ENCODE data around the gene SEMA3A.

- TF ChIP-seq CTCF (IDR thresholded peaks at IDR 0.05; ENCODE audit: poor library complexity, severe bottlenecking) (no peak), SMC3 (conservative IDR thresholded peaks at IDR 0.05; ENCODE audit: poor library complexity) (no peak), TAF1 (IDR thresholded peaks at IDR 0.05; ENCODE audit: low read depth) (no peak), EP300 (conservative IDR thresholded peaks at IDR 0.05; ENCODE audit: poor library complexity, severe bottlenecking) (no peak), EZH2 (IDR thresholded peaks at IDR 0.05; ENCODE audit: borderline replicate concordance, insufficient read depth, low read length, poor library complexity, severe bottlenecking) (no peak), POLR2AphosphoS5 (IDR thresholded peaks at IDR 0.05) (no peak), REST (IDR thresholded peaks at IDR 0.05; ENCODE audit: borderline replicate concordance) (no peak), RAD21 (conservative IDR thresholded peaks at IDR 0.05) (no peak)
Observed at GRCh38 chr7:84060000-84060399, 134.6 kb downstream of the SEMA3A start.

All from neural cell (in vitro differentiated cells).